GM12878 (cell line): ENCODE data around the gene CPT2. TPM values are rescaled to one million over a fixed set of nuclear protein-coding genes. Genes with fewer than 3 reads are reported as not detected.

Source experiments
- ATAC-seq: fragments of 200-7000 bp; cut with Tn5 transposase; 3 replicates; pipeline ENCODE4 v1.9.1; 2020; ENCODE audit warnings: mild to moderate bottlenecking, moderate library complexity
- BruUV-seq: library from RNA; stranded (reverse); fragments of 400-500 nt; replicated peaks from 2 replicates; lab custom pipeline; 2021; lab: Mats Ljungman, UMichigan
- CTCF ChIA-PET: fragments of 300-600 bp; sonication (Branson Sonifier 250); formaldehyde crosslinking; extraction: SDS; loops from one replicate; lab custom pipeline; 2021; ENCODE audit warnings: inconsistent platforms; lab: Yijun Ruan, JAX
- POLR2A ChIA-PET: fragments of 350-600 bp; formaldehyde crosslinking; extraction: SDS; loops from one replicate; lab custom pipeline; 2021; ENCODE audit warnings: inconsistent platforms; lab: Charles Lee
- RAD21 ChIA-PET: fragments of 300-600 bp; sonication (Branson Sonifier 250); formaldehyde crosslinking; loops from one replicate; lab custom pipeline; 2023; ENCODE audit warnings: antibody characterized with exemption; ENCODE audit not compliant: unreplicated experiment; lab: Charles Lee
- SMC1A ChIA-PET: fragments of 300-600 bp; sonication (Branson Sonifier 250); formaldehyde crosslinking; loops from one replicate; lab custom pipeline; 2023; ENCODE audit not compliant: unreplicated experiment, uncharacterized antibody; lab: Charles Lee
- DNase-seq: peaks from one replicate; pipeline ENCODE4 v3.0.0-alpha.2; 2011; ENCODE audit warnings: low read depth, low spot score
- FAIRE-seq: peaks from 3 replicates; lab custom pipeline; 2011; peaks lifted over from hg19 to GRCh38; lab: Jason Lieb, UNC
- H2AFZ ChIP-seq: 2 replicates; pipeline ENCODE4 v1.6.0; 2011; ENCODE audit warnings: low read depth, low read length, control low read depth; ENCODE audit not compliant: control insufficient read depth
- H3K27ac ChIP-seq: 2 replicates; pipeline ENCODE4 v1.5.1; 2011; ENCODE audit warnings: control low read depth; ENCODE audit not compliant: control insufficient read depth, insufficient read depth
- H3K27me3 ChIP-seq, 2 experiments: replicated peaks in 1 of 2; 2 replicates each; pipeline versions ENCODE4 v1.6.0 to v1.6.1; 2011; ENCODE audit warnings: low read length in 1 of 2; ENCODE audit not compliant: control insufficient read depth in 2 of 2, insufficient read depth in 2 of 2
- H3K36me3 ChIP-seq, 2 experiments: 2 replicates each; pipeline ENCODE4 v1.5.1; 2011; ENCODE audit warnings: low read length in 1 of 2; ENCODE audit not compliant: control insufficient read depth in 2 of 2, insufficient read depth in 2 of 2
- H3K4me1 ChIP-seq: 2 replicates; pipeline ENCODE4 v1.6.1; 2011; ENCODE audit warnings: mild to moderate bottlenecking, low read length, moderate library complexity, mixed read lengths; ENCODE audit not compliant: control insufficient read depth, insufficient read depth
- H3K4me2 ChIP-seq: 2 replicates; pipeline ENCODE4 v1.6.0; 2011; ENCODE audit warnings: control low read depth; ENCODE audit not compliant: control insufficient read depth, insufficient read depth
- H3K4me3 ChIP-seq: fragments of 200-600 bp; sonication (generic); 2 replicates; pipeline ENCODE4 v1.5.1; 2016
- H3K79me2 ChIP-seq: 2 replicates; pipeline ENCODE4 v1.6.0; 2011; ENCODE audit warnings: low read length; ENCODE audit not compliant: control insufficient read depth, insufficient read depth
- H3K9ac ChIP-seq: 2 replicates; pipeline ENCODE4 v1.8.0; 2011; ENCODE audit warnings: low read length, control low read depth, mixed read lengths; ENCODE audit not compliant: control insufficient read depth, insufficient read depth
- H3K9me3 ChIP-seq: replicated peaks from 3 replicates; pipeline ENCODE4 v1.5.1; 2011; ENCODE audit warnings: mild to moderate bottlenecking, low read length; ENCODE audit not compliant: control insufficient read depth, insufficient read depth
- H4K20me1 ChIP-seq: 2 replicates; pipeline ENCODE4 v1.6.0; 2011; ENCODE audit not compliant: control insufficient read depth, insufficient read depth
- BRCA1 ChIP-seq: IDR thresholded peaks from 2 replicates; pipeline ENCODE4 v1.6.1; 2011; ENCODE audit warnings: low read depth, low read length, improper control_type of control experiment
- EZH2 ChIP-seq: IDR thresholded peaks from 2 replicates; pipeline ENCODE4 v1.6.1; 2012; ENCODE audit warnings: low read depth, mild to moderate bottlenecking, control low read depth, inconsistent platforms, low read length, borderline replicate concordance; ENCODE audit not compliant: control insufficient read depth
- PAX8 ChIP-seq: fragments of 450-650 bp; IDR thresholded peaks from 2 replicates; pipeline ENCODE4 v1.6.1; 2017; ENCODE audit warnings: mild to moderate bottlenecking, moderate library complexity
- ZBED1 ChIP-seq: IDR thresholded peaks from 2 replicates; pipeline ENCODE4 v1.6.1; 2016; ENCODE audit warnings: borderline replicate concordance
- WGBS: methylation state at CpG from one replicate; pipeline ENCODE4 v1.1.6; 2016; ENCODE audit warnings: low lambda C conversion rate; ENCODE audit not compliant: insufficient replicate concordance, insufficient coverage; ENCODE audit errors: missing lambda C conversion rate; 5-methylcytosine and 5-hydroxymethylcytosine counted together
- in situ Hi-C: fragments of 300-500 bp; cut with MboI; formaldehyde crosslinking; loops from 9 replicates; pipeline ENCODE4 v1.14.3; 2018; ENCODE audit warnings: mixed read lengths
- intact Hi-C: fragments of 100-400 bp; cut with micrococcal nuclease; formaldehyde crosslinking; loops from one replicate; pipeline ENCODE4 v1.14.2; 2022; ENCODE audit not compliant: unreplicated experiment
- polyA plus RNA-seq, 11 experiments: library from polyadenylated mRNA; depleted of rRNA in 4 of 11; unstranded in 6 of 11; stranded (reverse) in 5 of 11; fragments of >200 nt; fragmentation: Nextera tagmentation in 4 of 11; fragmentation: Illumina TruSeq in 1 of 11; extraction: Ambion mirVana in 4 of 11; extraction: Trizol in 1 of 11; gene quantifications; 1 replicate in 1 of 11; 2 replicates in 10 of 11; pipeline versions ENCODE4 v1.2.1 to v1.2.3, GENCODE V29; 2011 to 2016; ENCODE audit warnings: inconsistent platforms in 2 of 11, missing spikeins in 2 of 11, low read depth in 1 of 11
- total RNA-seq, 4 experiments: library from RNA; depleted of rRNA in 3 of 4; stranded (reverse); fragments of >200 nt in 3 of 4; fragmentation: Illumina TruSeq in 1 of 4; extraction: Trizol in 1 of 4; gene quantifications; 2 replicates each; pipeline versions ENCODE4 v1.2.1 to v1.2.3, GENCODE V29; 2013 to 2021
- TF ChIP-seq, protein P1 (sequence below): IDR thresholded peaks from 2 replicates; pipeline ENCODE4 v1.6.1; 2012; ENCODE audit warnings: improper control_type of control experiment, low read depth, low read length; ENCODE audit not compliant: insufficient replicate concordance
- TF ChIP-seq, protein P2 (sequence below), 3 experiments: IDR thresholded peaks in 2 of 3; conservative IDR thresholded peaks in 1 of 3; 2 replicates each; pipeline ENCODE4 v1.5.1; 2011; ENCODE audit warnings: low read depth in 3 of 3, low read length in 3 of 3, mild to moderate bottlenecking in 3 of 3, control low read depth in 2 of 3, moderate library complexity in 2 of 3, inconsistent platforms in 1 of 3, mixed read lengths in 1 of 3; ENCODE audit not compliant: control insufficient read depth in 2 of 3, insufficient read depth in 1 of 3; ENCODE audit errors: extremely low read depth in 1 of 3

CPT2 gene
- total and polyA plus RNA-seq, 10 of the 15 experiments (the other 5 are each of a cell fraction or from before 2014, with no cell fraction given), result 10.1 to 36.2 (median 26.3) TPM

DNA sequence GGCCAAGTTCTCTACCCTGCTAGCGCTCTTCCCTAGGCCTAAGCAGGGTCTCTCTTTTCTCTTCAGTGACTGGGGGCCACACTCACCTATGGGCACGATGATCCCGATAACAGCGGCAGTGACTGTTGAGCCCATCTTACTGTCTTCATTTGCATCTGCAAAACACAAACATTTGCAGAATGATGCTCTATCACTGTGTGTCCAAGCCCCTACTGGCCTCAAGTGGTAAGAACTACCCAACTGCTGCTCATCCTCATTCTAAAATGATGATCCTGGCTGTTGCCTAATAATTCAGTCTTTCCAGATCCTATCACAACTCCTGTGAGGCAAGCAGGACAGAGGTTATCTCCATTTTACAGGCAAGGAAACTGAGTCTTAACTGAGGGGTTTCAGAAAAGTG lies 58.4 kb downstream of the CPT2 start:
- no TSS peak for BruUV-seq
- H3K36me3 ChIP-seq, result peaks cover 17 to 27% of the 10 kb centered on the region in 2 experiments
- intact Hi-C loops, result no loop called here
- FAIRE-seq (no peak), DNase-seq (no peak), ATAC-seq (no peak)
- ChIA-PET CTCF (interaction anchor here (1.1 to 1.7 kb wide), 2 partner anchors 24 to 139 kb away, joined by 3 to 4 read pairs; no protein-coding TSS in a partner anchor), POLR2A (no interaction called here), RAD21 (interaction anchor here (0.6 kb wide), 1 partner anchor 240 kb away, joined by 3 read pairs; no protein-coding TSS in a partner anchor), SMC1A (interaction anchor here (0.8 kb wide), 1 partner anchor 34 kb away, joined by 3 read pairs; no protein-coding TSS in a partner anchor)
- TF ChIP-seq EZH2, result no peak
- TF ChIP-seq, protein P1, sequence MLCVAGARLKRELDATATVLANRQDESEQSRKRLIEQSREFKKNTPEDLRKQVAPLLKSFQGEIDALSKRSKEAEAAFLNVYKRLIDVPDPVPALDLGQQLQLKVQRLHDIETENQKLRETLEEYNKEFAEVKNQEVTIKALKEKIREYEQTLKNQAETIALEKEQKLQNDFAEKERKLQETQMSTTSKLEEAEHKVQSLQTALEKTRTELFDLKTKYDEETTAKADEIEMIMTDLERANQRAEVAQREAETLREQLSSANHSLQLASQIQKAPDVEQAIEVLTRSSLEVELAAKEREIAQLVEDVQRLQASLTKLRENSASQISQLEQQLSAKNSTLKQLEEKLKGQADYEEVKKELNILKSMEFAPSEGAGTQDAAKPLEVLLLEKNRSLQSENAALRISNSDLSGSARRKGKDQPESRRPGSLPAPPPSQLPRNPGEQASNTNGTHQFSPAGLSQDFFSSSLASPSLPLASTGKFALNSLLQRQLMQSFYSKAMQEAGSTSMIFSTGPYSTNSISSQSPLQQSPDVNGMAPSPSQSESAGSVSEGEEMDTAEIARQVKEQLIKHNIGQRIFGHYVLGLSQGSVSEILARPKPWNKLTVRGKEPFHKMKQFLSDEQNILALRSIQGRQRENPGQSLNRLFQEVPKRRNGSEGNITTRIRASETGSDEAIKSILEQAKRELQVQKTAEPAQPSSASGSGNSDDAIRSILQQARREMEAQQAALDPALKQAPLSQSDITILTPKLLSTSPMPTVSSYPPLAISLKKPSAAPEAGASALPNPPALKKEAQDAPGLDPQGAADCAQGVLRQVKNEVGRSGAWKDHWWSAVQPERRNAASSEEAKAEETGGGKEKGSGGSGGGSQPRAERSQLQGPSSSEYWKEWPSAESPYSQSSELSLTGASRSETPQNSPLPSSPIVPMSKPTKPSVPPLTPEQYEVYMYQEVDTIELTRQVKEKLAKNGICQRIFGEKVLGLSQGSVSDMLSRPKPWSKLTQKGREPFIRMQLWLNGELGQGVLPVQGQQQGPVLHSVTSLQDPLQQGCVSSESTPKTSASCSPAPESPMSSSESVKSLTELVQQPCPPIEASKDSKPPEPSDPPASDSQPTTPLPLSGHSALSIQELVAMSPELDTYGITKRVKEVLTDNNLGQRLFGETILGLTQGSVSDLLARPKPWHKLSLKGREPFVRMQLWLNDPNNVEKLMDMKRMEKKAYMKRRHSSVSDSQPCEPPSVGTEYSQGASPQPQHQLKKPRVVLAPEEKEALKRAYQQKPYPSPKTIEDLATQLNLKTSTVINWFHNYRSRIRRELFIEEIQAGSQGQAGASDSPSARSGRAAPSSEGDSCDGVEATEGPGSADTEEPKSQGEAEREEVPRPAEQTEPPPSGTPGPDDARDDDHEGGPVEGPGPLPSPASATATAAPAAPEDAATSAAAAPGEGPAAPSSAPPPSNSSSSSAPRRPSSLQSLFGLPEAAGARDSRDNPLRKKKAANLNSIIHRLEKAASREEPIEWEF, result no peak
- TF ChIP-seq, protein P2, sequence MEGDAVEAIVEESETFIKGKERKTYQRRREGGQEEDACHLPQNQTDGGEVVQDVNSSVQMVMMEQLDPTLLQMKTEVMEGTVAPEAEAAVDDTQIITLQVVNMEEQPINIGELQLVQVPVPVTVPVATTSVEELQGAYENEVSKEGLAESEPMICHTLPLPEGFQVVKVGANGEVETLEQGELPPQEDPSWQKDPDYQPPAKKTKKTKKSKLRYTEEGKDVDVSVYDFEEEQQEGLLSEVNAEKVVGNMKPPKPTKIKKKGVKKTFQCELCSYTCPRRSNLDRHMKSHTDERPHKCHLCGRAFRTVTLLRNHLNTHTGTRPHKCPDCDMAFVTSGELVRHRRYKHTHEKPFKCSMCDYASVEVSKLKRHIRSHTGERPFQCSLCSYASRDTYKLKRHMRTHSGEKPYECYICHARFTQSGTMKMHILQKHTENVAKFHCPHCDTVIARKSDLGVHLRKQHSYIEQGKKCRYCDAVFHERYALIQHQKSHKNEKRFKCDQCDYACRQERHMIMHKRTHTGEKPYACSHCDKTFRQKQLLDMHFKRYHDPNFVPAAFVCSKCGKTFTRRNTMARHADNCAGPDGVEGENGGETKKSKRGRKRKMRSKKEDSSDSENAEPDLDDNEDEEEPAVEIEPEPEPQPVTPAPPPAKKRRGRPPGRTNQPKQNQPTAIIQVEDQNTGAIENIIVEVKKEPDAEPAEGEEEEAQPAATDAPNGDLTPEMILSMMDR (IDR thresholded peaks at IDR 0.05 in 2 of 3, conservative IDR thresholded peaks at IDR 0.05 in 1 of 3; ENCODE audit: control insufficient read depth in 2 of 3, extremely low read depth in 1 of 3, insufficient read depth in 1 of 3, low read depth in 3 of 3, low read length in 3 of 3), result no peak
- no peak for TF ChIP-seq PAX8
- TF ChIP-seq BRCA1, result no peak
- TF ChIP-seq ZBED1, result no peak
- H3K27me3 ChIP-seq, result no peaks in the 10 kb centered on the region
- in situ Hi-C loops, result no loop called here
- no peak overlapping the region for H2AFZ ChIP-seq
- H3K9me3 ChIP-seq, result no peaks in the 10 kb centered on the region
- no peak overlapping the region for H3K9ac ChIP-seq
- H3K27ac ChIP-seq, result no peak overlapping the region
- no peak overlapping the region for H3K4me3 ChIP-seq
- H3K79me2 ChIP-seq, result no peaks in the 10 kb centered on the region
- H3K4me1 ChIP-seq, result peaks cover under 1% of the 10 kb centered on the region
- 98% methylated on average over 3 of the region's 4 CpGs for WGBS
- H3K4me2 ChIP-seq, result no peak overlapping the region
- no peaks in the 10 kb centered on the region for H4K20me1 ChIP-seq
